Vagina (tissue), 2 donors: ENCODE measurements around the gene GADD45A. TPM values are rescaled to one million over a fixed set of nuclear protein-coding genes. Genes with fewer than 3 reads are reported as not detected.

Experiments
- DNase-seq, 2 donors: peaks; one replicate each; pipeline ENCODE4 v3.0.0-alpha.2; 2017; ENCODE audit errors: extremely low spot score in 2 of 2
- H3K27ac ChIP-seq: fragments of 200-600 bp; sonication (generic); one replicate; pipeline ENCODE4 v1.5.1; 2019
- H3K27me3 ChIP-seq: fragments of 200-600 bp; sonication (generic); one replicate; pipeline ENCODE4 v1.5.1; 2019
- H3K36me3 ChIP-seq, 2 donors: fragments of 200-600 bp; sonication (generic); one replicate each; pipeline ENCODE4 v1.5.1; 2017 to 2019
- H3K4me1 ChIP-seq: fragments of 200-600 bp; sonication (generic); one replicate; pipeline ENCODE4 v1.5.1; 2019
- H3K4me3 ChIP-seq, 2 donors: fragments of 200-600 bp; sonication (generic); 1 replicate in 1 of 2; 2 replicates in 1 of 2; pipeline ENCODE4 v1.5.1; 2016 to 2019
- H3K9me3 ChIP-seq: fragments of 200-600 bp; sonication (generic); one replicate; pipeline ENCODE4 v1.5.1; 2019
- POLR2A ChIP-seq, 2 donors: fragments of 450-650 bp; IDR thresholded peaks; one replicate each; pipeline ENCODE4 v1.6.1; 2017; ENCODE audit warnings: antibody characterized with exemption in 2 of 2, mild to moderate bottlenecking in 2 of 2, moderate library complexity in 2 of 2
- POLR2AphosphoS5 ChIP-seq, 2 donors: sonication (generic); formaldehyde crosslinking; IDR thresholded peaks; one replicate each; pipeline ENCODE4 v1.9.0; 2017; ENCODE audit warnings: antibody characterized with exemption in 2 of 2, mild to moderate bottlenecking in 2 of 2, low read depth in 1 of 2; ENCODE audit not compliant: insufficient read depth in 1 of 2
- intact Hi-C: fragments of 100-400 bp; cut with DNase I; formaldehyde crosslinking; loops from one replicate; pipeline ENCODE4 v1.15.1; 2023
- total RNA-seq: library from RNA; depleted of rRNA; stranded (reverse); fragments of >200 nt; gene quantifications from one replicate; pipeline ENCODE4 v1.2.3, GENCODE V29; 2016
- TF ChIP-seq, protein P1 (sequence below), 3 experiments: fragments of 450-650 bp in 2 of 3; fragments of 200-600 bp in 1 of 3; sonication (generic) in 1 of 3; IDR thresholded peaks; one replicate each; pipeline ENCODE4 v1.5.1; 2017 to 2019; ENCODE audit warnings: antibody characterized with exemption in 3 of 3, mild to moderate bottlenecking in 2 of 3, moderate library complexity in 2 of 3

The GADD45A gene
- total RNA-seq, 1 donor from 2014 or later = 44.4 TPM

GRCh38 chr1:67687198-67687545 is 2.2 kb downstream of the GADD45A start:
- Histone ChIP-seq H3K27ac (peak overlapping the region; percentile 96), H3K4me1 (peaks cover 32% of the 10 kb centered on the region), H3K4me3 (peak overlapping the region; percentile 73 to 84), H3K27me3 (no peaks in the 10 kb centered on the region), H3K9me3 (no peaks in the 10 kb centered on the region), H3K36me3 (peaks cover 0 to 20% of the 10 kb centered on the region in 2 donors)
- no peak for TF ChIP-seq POLR2AphosphoS5 (IDR thresholded peaks at IDR 0.05; ENCODE audit: insufficient read depth in 1 of 2, low read depth in 1 of 2)
- TF ChIP-seq, protein P1, sequence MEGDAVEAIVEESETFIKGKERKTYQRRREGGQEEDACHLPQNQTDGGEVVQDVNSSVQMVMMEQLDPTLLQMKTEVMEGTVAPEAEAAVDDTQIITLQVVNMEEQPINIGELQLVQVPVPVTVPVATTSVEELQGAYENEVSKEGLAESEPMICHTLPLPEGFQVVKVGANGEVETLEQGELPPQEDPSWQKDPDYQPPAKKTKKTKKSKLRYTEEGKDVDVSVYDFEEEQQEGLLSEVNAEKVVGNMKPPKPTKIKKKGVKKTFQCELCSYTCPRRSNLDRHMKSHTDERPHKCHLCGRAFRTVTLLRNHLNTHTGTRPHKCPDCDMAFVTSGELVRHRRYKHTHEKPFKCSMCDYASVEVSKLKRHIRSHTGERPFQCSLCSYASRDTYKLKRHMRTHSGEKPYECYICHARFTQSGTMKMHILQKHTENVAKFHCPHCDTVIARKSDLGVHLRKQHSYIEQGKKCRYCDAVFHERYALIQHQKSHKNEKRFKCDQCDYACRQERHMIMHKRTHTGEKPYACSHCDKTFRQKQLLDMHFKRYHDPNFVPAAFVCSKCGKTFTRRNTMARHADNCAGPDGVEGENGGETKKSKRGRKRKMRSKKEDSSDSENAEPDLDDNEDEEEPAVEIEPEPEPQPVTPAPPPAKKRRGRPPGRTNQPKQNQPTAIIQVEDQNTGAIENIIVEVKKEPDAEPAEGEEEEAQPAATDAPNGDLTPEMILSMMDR (IDR thresholded peaks at IDR 0.05) = no peak
- intact Hi-C loops = loop anchor here (10.0 kb wide), 1 partner anchor 72 kb away; no protein-coding TSS in a partner anchor
- DNase-seq = no peak

GRCh38 chr1:67687649-67688048 is 2.6 kb downstream of the GADD45A start:
- intact Hi-C loops = loop anchor here (10.0 kb wide), 1 partner anchor 73 kb away; no protein-coding TSS in a partner anchor
- DNase-seq = no peak
- Histone ChIP-seq H3K4me3 (no peak overlapping the region), H3K27me3 (no peaks in the 10 kb centered on the region), H3K36me3 (peaks cover 0 to 20% of the 10 kb centered on the region in 2 donors), H3K4me1 (peaks cover 31% of the 10 kb centered on the region), H3K9me3 (no peaks in the 10 kb centered on the region), H3K27ac (peak overlapping the region; percentile 96)
- TF ChIP-seq POLR2A (IDR thresholded peaks at IDR 0.05) (no peak), POLR2AphosphoS5 (IDR thresholded peaks at IDR 0.05; ENCODE audit: insufficient read depth in 1 of 2, low read depth in 1 of 2) (no peak)
- TF ChIP-seq, protein P1 (IDR thresholded peaks at IDR 0.05) = no peak

GRCh38 chr1:67688526-67689219 is 3.7 kb downstream of the GADD45A start:
- intact Hi-C loops = loop anchor here (10.0 kb wide), 1 partner anchor 74 kb away; no protein-coding TSS in a partner anchor
- H3K4me3 ChIP-seq = no peak overlapping the region
- TF ChIP-seq, protein P1 (IDR thresholded peaks at IDR 0.05) = no peak
- TF ChIP-seq POLR2A (IDR thresholded peaks at IDR 0.05) (no peak), POLR2AphosphoS5 (IDR thresholded peaks at IDR 0.05; ENCODE audit: insufficient read depth in 1 of 2, low read depth in 1 of 2) (no peak)
- H3K4me1 ChIP-seq = peaks cover 21% of the 10 kb centered on the region
- no peaks in the 10 kb centered on the region for H3K27me3 ChIP-seq
- H3K9me3 ChIP-seq = no peaks in the 10 kb centered on the region
- no peak for DNase-seq
- no peak overlapping the region for H3K27ac ChIP-seq
- peaks cover 0 to 20% of the 10 kb centered on the region in 2 donors for H3K36me3 ChIP-seq

GRCh38 chr1:67689267-67690017 is 4.4 kb downstream of the GADD45A start:
- intact Hi-C loops = loop anchor here (10.0 kb wide), 1 partner anchor 75 kb away; no protein-coding TSS in a partner anchor
- Histone ChIP-seq H3K4me3 (no peak overlapping the region), H3K36me3 (peaks cover 0 to 20% of the 10 kb centered on the region in 2 donors), H3K27me3 (no peaks in the 10 kb centered on the region), H3K9me3 (no peaks in the 10 kb centered on the region), H3K4me1 (peaks cover 13% of the 10 kb centered on the region), H3K27ac (no peak overlapping the region)
- no peak for DNase-seq
- TF ChIP-seq POLR2A (IDR thresholded peaks at IDR 0.05) (no peak), POLR2AphosphoS5 (IDR thresholded peaks at IDR 0.05; ENCODE audit: insufficient read depth in 1 of 2, low read depth in 1 of 2) (no peak)
- TF ChIP-seq, protein P1 (IDR thresholded peaks at IDR 0.05) = no peak
